H1 (cell line): ENCODE measurements around the gene LEO1. TPM values are rescaled to one million over a fixed set of nuclear protein-coding genes. Genes with fewer than 3 reads are reported as not detected.

Experiments
- CTCF ChIA-PET: fragments of 300-600 bp; sonication (Branson Sonifier 250); formaldehyde crosslinking; loops from one replicate; lab custom pipeline; 2021; ENCODE audit not compliant: partially characterized antibody; lab: Charles Lee
- POLR2A ChIA-PET: fragments of 300-600 bp; sonication (Branson Sonifier 250); formaldehyde crosslinking; loops from one replicate; lab custom pipeline; 2021; ENCODE audit warnings: inconsistent platforms; ENCODE audit not compliant: partially characterized antibody; lab: Charles Lee
- DNase-seq, 2 experiments: peaks; one replicate each; pipeline versions ENCODE4 v3.0.0 to v3.0.0-alpha.2; 2010 to 2022; ENCODE audit warnings: low spot score in 2 of 2, low read depth in 1 of 2, mixed read lengths in 1 of 2
- FAIRE-seq: peaks from 2 replicates; lab custom pipeline; 2011; peaks lifted over from hg19 to GRCh38; lab: Jason Lieb, UNC
- H2AFZ ChIP-seq: 2 replicates; pipeline ENCODE4 v1.8.1; 2012; ENCODE audit warnings: low read length, inconsistent platforms
- H2AK5ac ChIP-seq: 2 replicates; pipeline ENCODE4 v1.6.1; 2013; ENCODE audit warnings: low read depth, low read length
- H2BK120ac ChIP-seq: replicated peaks from 2 replicates; pipeline ENCODE3; 2013; ENCODE audit warnings: low read depth, low read length, inconsistent platforms
- H2BK12ac ChIP-seq: 2 replicates; pipeline ENCODE4 v1.6.1; 2013; ENCODE audit warnings: low read depth, low read length
- H2BK15ac ChIP-seq: 2 replicates; pipeline ENCODE4 v1.6.1; 2013; ENCODE audit warnings: low read length
- H2BK20ac ChIP-seq: 2 replicates; pipeline ENCODE4 v1.6.1; 2013; ENCODE audit warnings: low read length
- H2BK5ac ChIP-seq: 2 replicates; pipeline ENCODE4 v1.6.1; 2013; ENCODE audit warnings: low read depth, low read length
- H3K14ac ChIP-seq: 2 replicates; pipeline ENCODE4 v1.6.1; 2013; ENCODE audit warnings: inconsistent platforms; ENCODE audit not compliant: insufficient read length
- H3K18ac ChIP-seq: 2 replicates; pipeline ENCODE4 v1.6.1; 2013; ENCODE audit warnings: low read length; ENCODE audit errors: extremely low read depth
- H3K23ac ChIP-seq: 2 replicates; pipeline ENCODE4 v1.6.1; 2013; ENCODE audit warnings: inconsistent platforms; ENCODE audit not compliant: insufficient read length
- H3K23me2 ChIP-seq: 2 replicates; pipeline ENCODE4 v1.6.1; 2013; ENCODE audit warnings: low read depth, low read length
- H3K27ac ChIP-seq: 2 replicates; pipeline ENCODE4 v1.6.1; 2011; ENCODE audit warnings: low read depth, low read length, inconsistent platforms
- H3K27me3 ChIP-seq, 4 experiments: replicated peaks in 1 of 4; 1 replicate in 1 of 4; 2 replicates in 3 of 4; pipeline versions ENCODE4 v1.6.1 to v1.8.1; 2011 to 2013; ENCODE audit warnings: low read length in 3 of 4, mild to moderate bottlenecking in 3 of 4, inconsistent platforms in 2 of 4, mixed read lengths in 2 of 4, moderate library complexity in 1 of 4; ENCODE audit not compliant: control insufficient read depth in 3 of 4, insufficient read depth in 3 of 4; ENCODE audit errors: extremely low read depth in 1 of 4
- H3K36me3 ChIP-seq, 4 experiments: 2 replicates each; pipeline versions ENCODE4 v1.6.1 to v1.8.1; 2011 to 2013; ENCODE audit warnings: mild to moderate bottlenecking in 4 of 4, low read length in 3 of 4, moderate library complexity in 2 of 4, control low read depth in 1 of 4, inconsistent platforms in 1 of 4; ENCODE audit not compliant: insufficient read depth in 4 of 4, control insufficient read depth in 2 of 4
- H3K4ac ChIP-seq: replicated peaks from 2 replicates; pipeline ENCODE3; 2013; ENCODE audit warnings: low read length, low read depth, mixed read lengths, inconsistent platforms; ENCODE audit not compliant: insufficient read length
- H3K4me1 ChIP-seq, 4 experiments: replicated peaks in 1 of 4; 1 replicate in 1 of 4; 2 replicates in 3 of 4; pipeline versions ENCODE4 v1.6.1 to v1.8.1; 2011 to 2013; ENCODE audit warnings: low read length in 3 of 4, inconsistent platforms in 2 of 4, mixed read lengths in 1 of 4; ENCODE audit not compliant: insufficient read depth in 4 of 4, control insufficient read depth in 3 of 4
- H3K4me2 ChIP-seq, 2 experiments: 2 replicates each; pipeline versions ENCODE4 v1.6.1 to v1.8.1; 2011 to 2013; ENCODE audit warnings: low read depth in 2 of 2, low read length in 2 of 2, control low read depth in 1 of 2, inconsistent platforms in 1 of 2, mild to moderate bottlenecking in 1 of 2; ENCODE audit not compliant: insufficient read depth in 1 of 2
- H3K4me3 ChIP-seq, 4 experiments: fragments of 200-600, 300-600 bp in 1 of 4; sonication (generic), shearing (Covaris generic), sonication (Bioruptor Twin) in 1 of 4; 2 replicates each; pipeline versions ENCODE4 v1.5.1 to v1.8.1; 2011 to 2016; ENCODE audit warnings: low read length in 4 of 4, low read depth in 3 of 4, control low read depth in 2 of 4, inconsistent platforms in 2 of 4, mild to moderate bottlenecking in 2 of 4, mixed read lengths in 1 of 4, moderate library complexity in 1 of 4; ENCODE audit not compliant: insufficient read depth in 2 of 4; ENCODE audit errors: extremely low read depth in 1 of 4
- H3K56ac ChIP-seq: replicated peaks from 2 replicates; pipeline ENCODE3; 2013; ENCODE audit warnings: low read depth, mild to moderate bottlenecking, mixed read lengths, low read length, inconsistent platforms; ENCODE audit not compliant: insufficient read length
- H3K79me1 ChIP-seq: 2 replicates; pipeline ENCODE4 v1.6.1; 2013; ENCODE audit warnings: low read depth, low read length, control low read depth
- H3K79me2 ChIP-seq, 2 experiments: 2 replicates each; pipeline versions ENCODE4 v1.6.1 to v1.8.1; 2012 to 2013; ENCODE audit warnings: low read length in 2 of 2, mild to moderate bottlenecking in 2 of 2, inconsistent platforms in 1 of 2; ENCODE audit not compliant: insufficient read depth in 2 of 2, control insufficient read depth in 1 of 2
- H3K9ac ChIP-seq, 4 experiments: replicated peaks in 1 of 4; 1 replicate in 1 of 4; 2 replicates in 3 of 4; pipeline versions ENCODE4 v1.6.1 to v1.8.1; 2011 to 2013; ENCODE audit warnings: low read depth in 3 of 4, low read length in 3 of 4, control low read depth in 2 of 4, mild to moderate bottlenecking in 2 of 4, moderate library complexity in 2 of 4, inconsistent platforms in 1 of 4; ENCODE audit errors: extremely low read depth in 1 of 4
- H3K9me3 ChIP-seq, 2 experiments: 2 replicates each; pipeline versions ENCODE4 v1.6.1 to v1.8.1; 2012 to 2013; ENCODE audit warnings: mild to moderate bottlenecking in 2 of 2, moderate library complexity in 2 of 2, control low read depth in 1 of 2, inconsistent platforms in 1 of 2, low read depth in 1 of 2, low read length in 1 of 2, mixed read lengths in 1 of 2; ENCODE audit not compliant: insufficient read depth in 2 of 2
- H4K20me1 ChIP-seq, 2 experiments: replicated peaks in 1 of 2; 2 replicates each; pipeline versions ENCODE3 to v1.8.1; 2011 to 2013; ENCODE audit warnings: inconsistent platforms in 2 of 2, low read length in 2 of 2, mild to moderate bottlenecking in 1 of 2; ENCODE audit not compliant: insufficient read depth in 2 of 2, control insufficient read depth in 1 of 2
- H4K5ac ChIP-seq: 2 replicates; pipeline ENCODE4 v1.6.1; 2013; ENCODE audit warnings: low read length, low read depth, mixed read lengths, inconsistent platforms; ENCODE audit not compliant: insufficient read length
- H4K8ac ChIP-seq: 2 replicates; pipeline ENCODE4 v1.8.0; 2013; ENCODE audit warnings: mild to moderate bottlenecking, moderate library complexity, low read length, inconsistent platforms; ENCODE audit not compliant: insufficient read depth; ENCODE audit errors: extremely low read depth
- H4K91ac ChIP-seq: replicated peaks from 2 replicates; pipeline ENCODE3; 2013; ENCODE audit warnings: low read length, mixed read lengths, inconsistent platforms; ENCODE audit not compliant: insufficient read length
- EGR1 ChIP-seq: IDR thresholded peaks from 2 replicates; pipeline ENCODE4 v1.6.1; 2011; ENCODE audit warnings: low read depth, low read length, borderline replicate concordance
- HDAC2 ChIP-seq, 2 experiments: fragments of 300-600 bp in 1 of 2; sonication (generic) in 1 of 2; IDR thresholded peaks; 2 replicates each; pipeline ENCODE4 v1.6.1; 2011 to 2012; ENCODE audit warnings: low read depth in 2 of 2, low read length in 2 of 2, mild to moderate bottlenecking in 2 of 2, moderate library complexity in 2 of 2, borderline replicate concordance in 1 of 2, inconsistent platforms in 1 of 2
- NANOG ChIP-seq: IDR thresholded peaks from 2 replicates; pipeline ENCODE4 v1.6.1; 2011; ENCODE audit warnings: low read length, low read depth, mild to moderate bottlenecking, inconsistent platforms; ENCODE audit not compliant: insufficient read depth, poor library complexity, severe bottlenecking
- NRF1 ChIP-seq: IDR thresholded peaks from 2 replicates; pipeline ENCODE4 v1.6.1; 2011; ENCODE audit warnings: mild to moderate bottlenecking, low read depth, low read length, improper control_type of control experiment
- POLR2A ChIP-seq, 2 experiments: IDR thresholded peaks; 1 replicate in 1 of 2; 2 replicates in 1 of 2; pipeline ENCODE4 v1.6.1; 2011; ENCODE audit warnings: low read depth in 2 of 2, low read length in 2 of 2, mild to moderate bottlenecking in 2 of 2; ENCODE audit errors: control extremely low read depth in 1 of 2
- SAP30 ChIP-seq: fragments of 300-600 bp; sonication (generic); IDR thresholded peaks from 2 replicates; pipeline ENCODE4 v1.7.1; 2012; ENCODE audit warnings: low read length, moderate library complexity, mild to moderate bottlenecking, inconsistent platforms; ENCODE audit not compliant: insufficient read depth, insufficient replicate concordance
- WGBS, 2 experiments: shearing (Covaris generic) in 1 of 2; methylation state at CpG; one replicate each; pipeline versions ENCODE4 v1.1.6 to v1.1.7; 2013 to 2015; ENCODE audit warnings: low lambda C conversion rate in 2 of 2, mixed read lengths in 2 of 2, inconsistent platforms in 1 of 2, low coverage in 1 of 2, missing lambda C conversion rate in 1 of 2; ENCODE audit not compliant: insufficient replicate concordance in 2 of 2, insufficient coverage in 1 of 2, insufficient read length in 1 of 2; ENCODE audit errors: extremely low coverage in 1 of 2, missing lambda C conversion rate in 1 of 2; 5-methylcytosine and 5-hydroxymethylcytosine counted together
- polyA plus RNA-seq, 7 experiments: library from polyadenylated mRNA; depleted of rRNA in 3 of 7; stranded (reverse) in 5 of 7; unstranded in 2 of 7; fragments of >200 nt in 5 of 7; fragments of 200-250 nt in 2 of 7; gene quantifications; 1 replicate in 5 of 7; 2 replicates in 1 of 7; 4 replicates in 1 of 7; pipeline versions ENCODE4 v1.2.1 to v1.2.3, GENCODE V29; 2011 to 2013; ENCODE audit warnings: missing spikeins in 2 of 7, mixed read lengths in 2 of 7
- total RNA-seq: library from RNA; stranded (reverse); fragmentation: NEBNext Ultra II Directional; extraction: Animal tissue kit (Norgen Biotek cat#: 25700); gene quantifications from 2 replicates; pipeline ENCODE4 v1.2.1, GENCODE V29; 2021

The LEO1 gene
- total and polyA plus RNA-seq, 2 of the 8 experiments (the other 6 are each of a cell fraction or from before 2014, with no cell fraction given): 1.6 to 27.4 TPM

- Histone ChIP-seq H3K4ac (no peak overlapping the region), H2BK5ac (no peak overlapping the region)
Measured at GRCh38 chr15:51966192-51966591, 5.4 kb downstream of the LEO1 start.

More at GRCh38 chr15:51966192-51966591, 5.4 kb downstream of the LEO1 start:
- Histone ChIP-seq H4K20me1 (no peaks in the 10 kb centered on the region), H2AK5ac (no peak overlapping the region), H3K4me3 (no peak overlapping the region), H2AFZ (no peak overlapping the region), H3K9me3 (no peaks in the 10 kb centered on the region), H3K27me3 (no peaks in the 10 kb centered on the region), H3K18ac (no peak overlapping the region), H3K36me3 (peaks cover 2 to 29% (median 13%) of the 10 kb centered on the region in 4 experiments; a peak in 6 of 8 replicates), H2BK120ac (no peak overlapping the region), H3K9ac (no peak overlapping the region), H3K79me1 (no peaks in the 10 kb centered on the region; the same call in 1 of the 2 replicates), H2BK12ac (no peak overlapping the region), H3K23ac (no peak overlapping the region), H3K27ac (no peak overlapping the region), H3K23me2 (peaks cover 6% of the 10 kb centered on the region; the same call in 1 of the 2 replicates), H3K79me2 (peaks cover 7 to 56% of the 10 kb centered on the region in 2 experiments), H3K4me1 (no peaks in the 10 kb centered on the region; a peak in 1 of 7 replicates), H3K14ac (no peak overlapping the region), H3K4me2 (no peak overlapping the region), H4K8ac (no peak overlapping the region), H4K5ac (no peak overlapping the region), H3K56ac (no peak overlapping the region), H4K91ac (no peak overlapping the region), H2BK20ac (no peak overlapping the region), H2BK15ac (no peak overlapping the region)
- FAIRE-seq (no peak), DNase-seq (no peak)
- WGBS, 2 experiments: 83% methylated on average over 4 of the region's 4 CpGs; no CpG with 5 or more reads in 1 of the 2 experiments
- ChIA-PET POLR2A (no interaction called here), CTCF (interaction anchor here (1.7 kb wide), 1 partner anchor 10 kb away, joined by 4 read pairs; no protein-coding TSS in a partner anchor)
- TF ChIP-seq HDAC2 (IDR thresholded peaks at IDR 0.05; ENCODE audit: borderline replicate concordance in 1 of 2, low read depth in 2 of 2, low read length in 2 of 2) (no peak), EGR1 (no peak), SAP30 (no peak), NANOG (no peak), NRF1 (no peak), POLR2A (IDR thresholded peaks at IDR 0.05; ENCODE audit: control extremely low read depth in 1 of 2, low read depth in 2 of 2, low read length in 2 of 2) (no peak)
